K562 (cell line): Measurements from ENCODE around the gene RBM20. TPM values are rescaled to one million over a fixed set of nuclear protein-coding genes. Genes with fewer than 3 reads are reported as not detected.
A peak's percentile ranks its signal among the peaks of the same experiment; 100 is the strongest.

Source experiments
- ADNP ChIP-seq: fragments of 200-800 bp; sonication (Bioruptor generic); IDR thresholded peaks from 2 replicates; pipeline ENCODE4 v1.6.1; 2016; ENCODE audit warnings: missing genetic modification characterization, missing compliant biosample characterization
- DPF2 ChIP-seq: fragments of 450-650 bp; IDR thresholded peaks from 2 replicates; pipeline ENCODE4 v1.6.1; 2016
- EGR1 ChIP-seq: fragments of 450-650 bp; conservative IDR thresholded peaks from 2 replicates; pipeline ENCODE4 v1.6.1; 2017; ENCODE audit warnings: mild to moderate bottlenecking
- L3MBTL2 ChIP-seq: fragments of 450-650 bp; IDR thresholded peaks from 2 replicates; pipeline ENCODE4 v1.6.1; 2016; ENCODE audit warnings: mild to moderate bottlenecking, moderate library complexity
- MEF2A ChIP-seq: IDR thresholded peaks from 2 replicates; pipeline ENCODE4 v1.6.1; 2011; ENCODE audit warnings: low read depth, mild to moderate bottlenecking, low read length, moderate library complexity; ENCODE audit not compliant: control insufficient read depth
- MGA ChIP-seq: fragments of 450-650 bp; IDR thresholded peaks from 2 replicates; pipeline ENCODE4 v1.6.1; 2016; ENCODE audit warnings: mild to moderate bottlenecking, moderate library complexity
- NFIC ChIP-seq: fragments of 450-650 bp; IDR thresholded peaks from 2 replicates; pipeline ENCODE4 v1.6.1; 2017; ENCODE audit warnings: mild to moderate bottlenecking, inconsistent platforms
- NR2C2 ChIP-seq, 2 experiments: fragments of 200-800 bp in 1 of 2; sonication (Bioruptor generic) in 1 of 2; sonication (generic) in 1 of 2; formaldehyde crosslinking in 1 of 2; IDR thresholded peaks; 2 replicates each; pipeline versions ENCODE4 v1.6.1 to v1.8.0; 2016 to 2022; ENCODE audit warnings: mild to moderate bottlenecking in 1 of 2, missing compliant biosample characterization in 1 of 2, missing genetic modification characterization in 1 of 2, missing genetic modification reagents in 1 of 2
- SMAD4 ChIP-seq: fragments of 250-450 bp; sonication (Bioruptor Pico); conservative IDR thresholded peaks from 2 replicates; pipeline ENCODE4 v1.8.0; 2021; ENCODE audit warnings: inconsistent platforms, mild to moderate bottlenecking, moderate library complexity
- TAL1 ChIP-seq: fragments of 450-650 bp; IDR thresholded peaks from 2 replicates; pipeline ENCODE4 v1.6.1; 2016; ENCODE audit warnings: mild to moderate bottlenecking
- TRIM24 ChIP-seq, 2 experiments: fragments of 450-650 bp; IDR thresholded peaks; 2 replicates each; pipeline ENCODE4 v1.6.1; 2016
- USF1 ChIP-seq: sonication (generic); formaldehyde crosslinking; IDR thresholded peaks from 2 replicates; pipeline ENCODE4 v1.9.0; 2022; ENCODE audit warnings: mild to moderate bottlenecking, missing genetic modification reagents
- ZBTB7A ChIP-seq: IDR thresholded peaks from 2 replicates; pipeline ENCODE4 v1.6.1; 2011; ENCODE audit warnings: low read depth, mild to moderate bottlenecking, low read length, moderate library complexity, borderline replicate concordance; ENCODE audit not compliant: control insufficient read depth
- polyA plus RNA-seq, 8 experiments: library from polyadenylated mRNA; depleted of rRNA in 4 of 8; stranded (reverse) in 5 of 8; unstranded in 3 of 8; fragments of >200 nt; fragmentation: Nextera tagmentation in 2 of 8; fragmentation: Illumina TruSeq in 1 of 8; extraction: Ambion mirVana in 2 of 8; extraction: Trizol in 1 of 8; gene quantifications; 2 replicates each; pipeline versions ENCODE4 v1.2.1 to v1.2.3, GENCODE V29; 2011 to 2014; ENCODE audit warnings: inconsistent platforms in 1 of 8, missing spikeins in 1 of 8
- total RNA-seq, 7 experiments: library from RNA; depleted of rRNA in 6 of 7; stranded (reverse); fragments of >200 nt in 6 of 7; fragmentation: Illumina TruSeq in 2 of 7; extraction: Trizol in 2 of 7; gene quantifications; 2 replicates each; pipeline versions ENCODE4 v1.2.1 to v1.2.3, GENCODE V29; 2011 to 2021; ENCODE audit warnings: low replicate concordance in 1 of 7
- TF ChIP-seq, protein P1 (sequence below), 2 experiments: fragments of 450-650 bp; conservative IDR thresholded peaks; 2 replicates each; pipeline ENCODE4 v1.6.1; 2017; ENCODE audit warnings: mild to moderate bottlenecking in 2 of 2, moderate library complexity in 2 of 2

Gene RBM20
- total and polyA plus RNA-seq, 9 of the 15 experiments (the other 6 are each of a cell fraction or from before 2014, with no cell fraction given): 0.63 to 5.7 (median 3.2) TPM

DNA sequence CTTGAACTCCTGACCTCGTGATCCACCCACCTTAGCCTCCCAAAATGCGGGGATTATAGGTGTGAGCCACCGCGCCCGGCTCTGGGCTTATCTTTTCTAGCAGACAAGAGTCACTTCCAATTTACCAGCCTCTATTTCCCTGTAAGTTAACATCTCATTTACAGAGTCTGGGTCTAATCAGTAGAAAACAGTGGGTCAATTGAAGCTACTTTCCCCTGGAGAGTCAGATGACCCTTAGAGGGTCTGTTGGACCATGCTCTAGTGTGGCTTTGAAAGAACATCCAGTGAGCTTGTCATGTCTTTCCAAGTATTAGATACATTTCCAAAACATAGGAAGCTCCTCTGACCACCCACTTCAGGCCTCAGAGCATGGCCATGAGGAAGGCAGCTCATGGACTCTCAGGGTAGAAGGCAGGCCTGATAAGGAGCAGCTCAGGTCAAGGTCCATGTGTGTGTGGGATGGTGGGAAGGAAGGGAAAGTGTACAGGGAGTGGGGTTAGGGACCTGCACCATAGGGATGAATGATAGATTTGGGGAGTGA lies 27.6 kb upstream of the RBM20 start (continued):
- TF ChIP-seq USF1 (CRISPR knock-in tag) (no peak), ZBTB7A (peak; percentile 51; the same call in 1 of the 2 replicates), L3MBTL2 (peak; percentile 34; the same call in 1 of the 2 replicates), MEF2A (no peak), EGR1 (peak; percentile 61), TRIM24 (IDR thresholded peaks at IDR 0.05) (peak in 1 of 2 experiments; percentile 3; a peak in 1 of 4 replicates), ADNP (tag) (0 out of 2 replicates have a peak, but pooled peaks have one; percentile 13), NR2C2 (CRISPR knock-in tag; IDR thresholded peaks at IDR 0.05) (no peak), NR2C2 (tag; IDR thresholded peaks at IDR 0.05) (0 out of 2 replicates have a peak, but pooled peaks have one; percentile 25), MGA (0 out of 2 replicates have a peak, but pooled peaks have one; percentile 24), DPF2 (peak; percentile 69; the same call in 1 of the 2 replicates), NFIC (peak; percentile 28; the same call in 1 of the 2 replicates), TAL1 (peak; percentile 76), SMAD4 (CRISPR knock-in tag) (peak; percentile 44; the same call in 1 of the 2 replicates)
- TF ChIP-seq, protein P1, sequence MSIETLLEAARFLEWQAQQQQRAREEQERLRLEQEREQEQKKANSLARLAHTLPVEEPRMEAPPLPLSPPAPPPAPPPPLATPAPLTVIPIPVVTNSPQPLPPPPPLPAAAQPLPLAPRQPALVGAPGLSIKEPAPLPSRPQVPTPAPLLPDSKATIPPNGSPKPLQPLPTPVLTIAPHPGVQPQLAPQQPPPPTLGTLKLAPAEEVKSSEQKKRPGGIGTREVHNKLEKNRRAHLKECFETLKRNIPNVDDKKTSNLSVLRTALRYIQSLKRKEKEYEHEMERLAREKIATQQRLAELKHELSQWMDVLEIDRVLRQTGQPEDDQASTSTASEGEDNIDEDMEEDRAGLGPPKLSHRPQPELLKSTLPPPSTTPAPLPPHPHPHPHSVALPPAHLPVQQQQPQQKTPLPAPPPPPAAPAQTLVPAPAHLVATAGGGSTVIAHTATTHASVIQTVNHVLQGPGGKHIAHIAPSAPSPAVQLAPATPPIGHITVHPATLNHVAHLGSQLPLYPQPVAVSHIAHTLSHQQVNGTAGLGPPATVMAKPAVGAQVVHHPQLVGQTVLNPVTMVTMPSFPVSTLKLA (conservative IDR thresholded peaks at IDR 0.05): peak in 1 of 2 experiments; percentile 38; a peak in 1 of 4 replicates
